ENCODE data around the gene ARL15. TPM values are rescaled to one million over a fixed set of nuclear protein-coding genes. Genes with fewer than 3 reads are reported as not detected.

Gene ARL15
- total and polyA plus RNA-seq, 2 of the 4 experiments (the other 2 are of a cell fraction): 7.3 to 19.2 TPM

DNA sequence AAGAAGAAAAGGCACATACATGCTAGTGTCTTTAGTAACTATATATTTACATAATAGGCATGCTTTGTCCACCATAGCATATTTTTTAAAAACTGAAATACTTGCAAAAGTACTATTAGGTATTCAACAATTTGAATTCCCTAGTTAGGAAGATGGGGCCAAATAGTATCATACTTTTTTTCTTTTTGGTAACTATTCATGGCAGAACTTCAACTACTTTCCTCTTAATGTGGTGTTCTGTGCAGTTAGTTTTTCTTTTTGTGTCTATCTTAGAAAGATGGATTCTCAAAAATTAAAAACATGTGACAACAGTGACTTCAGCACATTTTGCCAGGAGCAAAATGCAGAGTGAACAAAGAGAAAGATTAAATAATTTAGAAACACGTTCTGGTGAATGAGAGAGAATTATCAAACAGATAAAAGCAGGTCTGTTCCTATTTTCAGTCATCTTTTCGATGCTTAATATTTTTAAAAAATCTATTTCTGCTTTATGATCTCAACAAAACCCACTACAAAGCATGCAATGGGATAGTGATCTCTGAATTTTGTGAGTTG is 341.1 kb downstream of the ARL15 start:
- H4K20me1 ChIP-seq (ENCODE audit: insufficient read depth, low read length): no peaks in the 10 kb centered on the region
- H2BK120ac ChIP-seq (ENCODE audit: low read depth, low read length): no peak overlapping the region
- H3K9me3 ChIP-seq (ENCODE audit: control insufficient read depth, insufficient read depth, low read length): no peaks in the 10 kb centered on the region
- CTCF ChIA-PET: interaction anchor here (1.4 kb wide), 1 partner anchor 167 kb away, joined by 5 read pairs; no protein-coding TSS in a partner anchor
- no peak overlapping the region for H3K23ac ChIP-seq (ENCODE audit: low read depth, low read length)
- no peak overlapping the region for H2BK15ac ChIP-seq (ENCODE audit: low read depth, low read length)
- no TSS peak for BruUV-seq (replicated peaks)
- no peak overlapping the region for H3K14ac ChIP-seq (replicated peaks; ENCODE audit: low read depth, low read length)
- no peaks in the 10 kb centered on the region for H3K36me3 ChIP-seq (ENCODE audit: control insufficient read depth, insufficient read depth, low read length)
- POLR2A ChIA-PET (ENCODE audit: unreplicated experiment): no interaction called here
- H3K27me3 ChIP-seq (ENCODE audit: control insufficient read depth, insufficient read depth, low read length): no peaks in the 10 kb centered on the region
- no peak overlapping the region for H3K4me3 ChIP-seq (ENCODE audit: insufficient read depth, low read depth, low read length)
- no peak overlapping the region for H2AK9ac ChIP-seq (replicated peaks; ENCODE audit: low read depth, low read length, poor library complexity)
- H3K56ac ChIP-seq (ENCODE audit: extremely low read depth, insufficient read depth, low read length): no peak overlapping the region
- in situ Hi-C loops (cut with MboI; ENCODE audit: low sequenced_read_pairs): no loop called here
- no peak overlapping the region for H3K4ac ChIP-seq (ENCODE audit: low read depth, low read length)
- H3K4me2 ChIP-seq (ENCODE audit: low read depth, low read length): no peak overlapping the region
- H2BK20ac ChIP-seq (ENCODE audit: low read depth, low read length): no peak overlapping the region
- dilution Hi-C loops (cut with HindIII; ENCODE audit: low sequenced_read_pairs, unreplicated experiment): no loop called here
- no peak overlapping the region for H3K9ac ChIP-seq (ENCODE audit: low read depth, low read length)
- H3K79me1 ChIP-seq (ENCODE audit: low read depth in 1 of 2, low read length in 2 of 2): no peaks in the 10 kb centered on the region
- no peak overlapping the region for H4K91ac ChIP-seq (ENCODE audit: insufficient read depth, low read depth, low read length)
- H4K8ac ChIP-seq (ENCODE audit: low read depth in 2 of 2, low read length in 2 of 2): no peak overlapping the region
- no peak overlapping the region for H4K5ac ChIP-seq (ENCODE audit: low read depth, low read length)
- H3K18ac ChIP-seq (ENCODE audit: low read depth, low read length): no peak overlapping the region
- ATAC-seq (ENCODE audit: low read depth) (no peak), DNase-seq (no peak)
- H2AK5ac ChIP-seq (ENCODE audit: low read depth, low read length): no peak overlapping the region
- no peak overlapping the region for H2AFZ ChIP-seq (replicated peaks; ENCODE audit: low read length, poor library complexity)
- no peaks in the 10 kb centered on the region for H3K4me1 ChIP-seq (ENCODE audit: control insufficient read depth, insufficient read depth, low read length)
- H3K27ac ChIP-seq (ENCODE audit: insufficient read depth, low read length): no peak overlapping the region
- H2BK5ac ChIP-seq (ENCODE audit: low read depth, low read length, poor library complexity, severe bottlenecking): no peak overlapping the region
- WGBS, 2 experiments (ENCODE audit: extremely low coverage in 2 of 2, insufficient read length in 1 of 2): no CpG with 5 or more reads among the region's 2 CpGs
- TF ChIP-seq MAZ (IDR thresholded peaks at IDR 0.05; ENCODE audit: borderline replicate concordance, low read depth, low read length): no peak
- TF ChIP-seq, protein P1, sequence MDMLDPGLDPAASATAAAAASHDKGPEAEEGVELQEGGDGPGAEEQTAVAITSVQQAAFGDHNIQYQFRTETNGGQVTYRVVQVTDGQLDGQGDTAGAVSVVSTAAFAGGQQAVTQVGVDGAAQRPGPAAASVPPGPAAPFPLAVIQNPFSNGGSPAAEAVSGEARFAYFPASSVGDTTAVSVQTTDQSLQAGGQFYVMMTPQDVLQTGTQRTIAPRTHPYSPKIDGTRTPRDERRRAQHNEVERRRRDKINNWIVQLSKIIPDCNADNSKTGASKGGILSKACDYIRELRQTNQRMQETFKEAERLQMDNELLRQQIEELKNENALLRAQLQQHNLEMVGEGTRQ (IDR thresholded peaks at IDR 0.05; ENCODE audit: low read depth, low read length): no peak
- TF ChIP-seq, protein P2, sequence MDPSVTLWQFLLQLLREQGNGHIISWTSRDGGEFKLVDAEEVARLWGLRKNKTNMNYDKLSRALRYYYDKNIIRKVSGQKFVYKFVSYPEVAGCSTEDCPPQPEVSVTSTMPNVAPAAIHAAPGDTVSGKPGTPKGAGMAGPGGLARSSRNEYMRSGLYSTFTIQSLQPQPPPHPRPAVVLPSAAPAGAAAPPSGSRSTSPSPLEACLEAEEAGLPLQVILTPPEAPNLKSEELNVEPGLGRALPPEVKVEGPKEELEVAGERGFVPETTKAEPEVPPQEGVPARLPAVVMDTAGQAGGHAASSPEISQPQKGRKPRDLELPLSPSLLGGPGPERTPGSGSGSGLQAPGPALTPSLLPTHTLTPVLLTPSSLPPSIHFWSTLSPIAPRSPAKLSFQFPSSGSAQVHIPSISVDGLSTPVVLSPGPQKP (IDR thresholded peaks at IDR 0.05; ENCODE audit: borderline replicate concordance, low read depth, low read length): no peak
- TF ChIP-seq CEBPB (IDR thresholded peaks at IDR 0.05; ENCODE audit: low read depth, low read length): no peak
- no peak for TF ChIP-seq MAFK (IDR thresholded peaks at IDR 0.05; ENCODE audit: low read depth, low read length)
- no peak for TF ChIP-seq FOS (IDR thresholded peaks at IDR 0.05; ENCODE audit: low read depth, low read length)
- TF ChIP-seq POLR2A (IDR thresholded peaks at IDR 0.05; ENCODE audit: low read depth, low read length): no peak
- TF ChIP-seq RAD21 (IDR thresholded peaks at IDR 0.05; ENCODE audit: low read length): no peak
- no peak for TF ChIP-seq SMC3 (IDR thresholded peaks at IDR 0.05; ENCODE audit: low read depth, low read length)
- no peaks in the 10 kb centered on the region for H3K9me1 ChIP-seq (ENCODE audit: insufficient read depth, low read length)
- intact Hi-C loops (cut with micrococcal nuclease): no loop called here
